ENCODE results near the gene FUT8.

The FUT8 gene

DNA sequence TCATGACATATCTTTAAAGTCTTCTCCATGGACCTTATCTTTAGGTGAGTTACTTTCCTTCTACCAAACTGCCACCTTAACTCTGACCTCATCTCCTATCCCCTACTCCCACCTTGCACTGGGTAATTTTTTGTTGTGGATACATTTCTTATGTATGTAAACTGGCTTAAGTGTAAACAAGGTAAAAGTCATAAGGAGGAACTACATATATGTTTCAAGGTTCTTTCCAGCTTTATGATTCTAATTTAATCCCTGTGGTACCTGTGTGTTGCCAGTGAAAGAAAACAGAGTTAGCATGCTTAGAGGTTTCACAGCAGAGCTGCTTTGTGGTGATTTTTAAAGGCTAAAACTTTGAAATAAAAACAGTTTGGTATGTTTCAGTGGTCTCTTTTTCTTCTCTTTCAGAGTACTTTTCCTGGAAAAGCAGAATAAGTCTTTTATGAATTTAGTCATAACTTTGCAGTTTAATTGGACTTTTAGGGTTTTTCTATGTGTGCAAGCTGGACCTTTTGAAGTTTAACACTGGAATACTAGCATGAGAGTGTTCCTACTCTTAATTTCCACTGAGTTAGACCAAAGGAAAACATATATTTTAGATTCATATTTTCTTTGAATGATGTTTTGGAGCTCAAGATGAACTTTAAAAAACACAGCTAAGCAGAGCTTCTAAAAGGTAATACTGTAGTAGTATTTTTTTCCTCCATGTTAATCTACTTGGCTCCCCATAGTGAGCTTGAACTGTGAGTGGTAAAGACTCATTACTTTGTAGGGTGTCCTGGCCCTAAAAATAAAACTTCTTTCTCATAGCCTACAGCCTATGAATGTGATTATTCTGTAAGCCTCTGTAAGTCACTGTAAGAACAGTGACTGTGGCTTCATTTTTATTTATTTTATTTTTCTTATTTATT lies 105.4 kb downstream of the FUT8 start:
- TF ChIP-seq, protein P1, sequence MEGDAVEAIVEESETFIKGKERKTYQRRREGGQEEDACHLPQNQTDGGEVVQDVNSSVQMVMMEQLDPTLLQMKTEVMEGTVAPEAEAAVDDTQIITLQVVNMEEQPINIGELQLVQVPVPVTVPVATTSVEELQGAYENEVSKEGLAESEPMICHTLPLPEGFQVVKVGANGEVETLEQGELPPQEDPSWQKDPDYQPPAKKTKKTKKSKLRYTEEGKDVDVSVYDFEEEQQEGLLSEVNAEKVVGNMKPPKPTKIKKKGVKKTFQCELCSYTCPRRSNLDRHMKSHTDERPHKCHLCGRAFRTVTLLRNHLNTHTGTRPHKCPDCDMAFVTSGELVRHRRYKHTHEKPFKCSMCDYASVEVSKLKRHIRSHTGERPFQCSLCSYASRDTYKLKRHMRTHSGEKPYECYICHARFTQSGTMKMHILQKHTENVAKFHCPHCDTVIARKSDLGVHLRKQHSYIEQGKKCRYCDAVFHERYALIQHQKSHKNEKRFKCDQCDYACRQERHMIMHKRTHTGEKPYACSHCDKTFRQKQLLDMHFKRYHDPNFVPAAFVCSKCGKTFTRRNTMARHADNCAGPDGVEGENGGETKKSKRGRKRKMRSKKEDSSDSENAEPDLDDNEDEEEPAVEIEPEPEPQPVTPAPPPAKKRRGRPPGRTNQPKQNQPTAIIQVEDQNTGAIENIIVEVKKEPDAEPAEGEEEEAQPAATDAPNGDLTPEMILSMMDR (conservative IDR thresholded peaks at IDR 0.05; ENCODE audit: low read depth, low read length) = no peak
- H3K4me3 ChIP-seq (ENCODE audit: low read depth, low read length) = no peak overlapping the region
- no peak for DNase-seq (ENCODE audit: low read depth)

DNA sequence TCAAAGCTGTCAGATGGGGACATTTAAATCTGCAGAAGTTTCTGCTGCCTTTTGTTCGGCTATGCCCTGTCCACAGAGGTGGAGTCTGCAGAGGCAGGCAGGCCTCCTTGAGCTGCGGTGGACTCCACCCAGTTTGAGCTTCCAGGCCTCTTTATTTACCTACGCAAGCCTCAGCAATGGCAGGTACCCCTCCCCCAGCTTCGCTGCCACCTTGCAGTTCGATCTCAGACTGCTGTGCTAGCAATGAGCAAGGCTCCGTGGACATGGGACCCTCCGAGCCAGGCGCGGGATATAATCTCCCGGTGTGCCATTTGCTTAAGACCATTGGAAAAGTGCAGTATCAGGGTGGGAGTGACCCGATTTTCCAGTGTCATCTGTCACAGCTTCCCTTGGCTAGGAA lies 115.5 kb downstream of the FUT8 start:
- DNase-seq (ENCODE audit: low read depth) = no peak
- no peak overlapping the region for H3K4me3 ChIP-seq (ENCODE audit: low read depth, low read length)
- TF ChIP-seq, protein P1 (conservative IDR thresholded peaks at IDR 0.05; ENCODE audit: low read depth, low read length) = no peak

DNA sequence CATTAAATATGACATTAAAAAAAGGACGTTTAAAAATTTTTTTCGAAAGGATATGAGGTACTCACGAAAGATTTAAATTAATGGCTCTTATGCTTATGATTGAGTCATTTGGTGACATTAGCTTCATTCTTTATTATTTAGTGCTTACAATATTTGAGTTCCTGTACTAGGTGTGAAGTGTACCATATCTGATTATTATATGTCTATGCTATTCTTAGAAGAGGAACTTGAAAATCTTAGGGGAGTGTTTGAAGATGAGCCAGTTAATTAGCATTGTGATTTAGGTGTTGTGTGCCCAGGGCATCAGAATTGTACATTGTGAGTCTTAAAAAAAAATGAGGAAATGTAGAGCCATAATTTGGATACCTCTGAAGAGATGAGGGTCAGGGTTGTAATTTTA lies 118.6 kb downstream of the FUT8 start:
- TF ChIP-seq, protein P1 (conservative IDR thresholded peaks at IDR 0.05; ENCODE audit: low read depth, low read length) = no peak
- H3K4me3 ChIP-seq (ENCODE audit: low read depth, low read length) = no peak overlapping the region
- DNase-seq (ENCODE audit: low read depth) = no peak

DNA sequence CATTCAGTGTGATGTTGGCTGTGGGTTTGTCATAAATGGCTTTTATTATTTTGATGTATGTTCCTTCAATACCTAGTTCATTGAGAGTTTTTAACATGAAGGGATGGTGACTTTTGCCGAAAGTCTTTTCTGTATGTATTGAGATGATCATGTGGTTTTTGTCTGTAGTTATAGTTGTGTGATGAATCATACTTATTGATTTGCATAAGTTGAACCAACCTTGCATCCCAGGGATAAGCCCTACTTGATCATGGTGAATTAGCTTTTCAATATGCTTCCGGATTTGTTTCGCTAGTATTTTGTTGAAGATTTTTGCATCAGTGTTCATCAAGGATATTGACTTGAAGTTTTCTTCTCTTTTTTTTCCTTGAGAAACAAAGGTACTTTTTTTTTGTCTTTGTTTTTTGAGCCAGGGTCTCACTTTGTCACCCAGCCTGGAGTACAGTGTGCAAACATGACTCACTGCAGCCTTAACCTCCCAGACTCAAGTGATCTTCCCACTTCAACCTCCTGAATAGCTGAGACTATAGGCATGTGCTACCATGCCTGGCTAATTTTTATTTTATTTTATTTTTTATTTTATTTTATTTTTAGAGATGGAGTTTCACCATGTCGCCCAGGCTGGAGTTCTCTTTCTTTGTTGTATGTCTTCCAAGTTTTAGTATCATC lies 121.3 kb downstream of the FUT8 start:
- TF ChIP-seq, protein P1 (conservative IDR thresholded peaks at IDR 0.05; ENCODE audit: low read depth, low read length) = no peak
- H3K4me3 ChIP-seq (ENCODE audit: low read depth, low read length) = no peak overlapping the region
- no peak for DNase-seq (ENCODE audit: low read depth)

DNA sequence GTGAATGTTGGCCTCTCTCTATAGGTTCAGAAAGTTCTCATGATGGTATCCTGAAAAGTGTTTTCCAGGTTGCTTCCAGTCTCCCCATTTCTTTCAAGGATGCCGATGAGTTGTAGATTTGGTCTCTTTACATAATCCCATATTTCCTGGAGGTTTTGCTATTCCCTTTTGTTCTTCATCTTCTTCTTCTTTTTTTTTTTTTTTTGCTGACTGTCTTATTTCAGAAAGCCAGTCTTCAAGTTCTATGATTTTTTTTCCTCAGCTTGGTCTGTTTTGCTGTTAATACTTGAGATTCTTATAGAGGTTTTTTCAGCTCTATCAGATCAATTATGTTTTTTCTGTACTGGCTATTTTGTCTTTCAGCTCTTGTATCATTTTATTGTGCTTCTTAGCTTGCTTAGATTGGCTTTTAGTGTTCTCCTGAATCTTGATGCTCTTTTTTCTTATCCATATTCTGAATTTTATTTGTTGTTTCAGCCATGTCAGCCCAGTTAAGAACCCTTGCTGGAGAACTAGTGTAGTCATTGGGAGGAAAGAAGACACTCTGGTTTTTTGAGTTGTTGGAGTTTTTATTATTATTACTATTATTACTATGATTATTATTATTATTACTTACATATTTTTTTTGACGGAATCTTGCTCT lies 124.4 kb downstream of the FUT8 start:
- no peak for DNase-seq (ENCODE audit: low read depth)
- H3K4me3 ChIP-seq (ENCODE audit: low read depth, low read length) = no peak overlapping the region
- TF ChIP-seq, protein P1 (conservative IDR thresholded peaks at IDR 0.05; ENCODE audit: low read depth, low read length) = no peak

DNA sequence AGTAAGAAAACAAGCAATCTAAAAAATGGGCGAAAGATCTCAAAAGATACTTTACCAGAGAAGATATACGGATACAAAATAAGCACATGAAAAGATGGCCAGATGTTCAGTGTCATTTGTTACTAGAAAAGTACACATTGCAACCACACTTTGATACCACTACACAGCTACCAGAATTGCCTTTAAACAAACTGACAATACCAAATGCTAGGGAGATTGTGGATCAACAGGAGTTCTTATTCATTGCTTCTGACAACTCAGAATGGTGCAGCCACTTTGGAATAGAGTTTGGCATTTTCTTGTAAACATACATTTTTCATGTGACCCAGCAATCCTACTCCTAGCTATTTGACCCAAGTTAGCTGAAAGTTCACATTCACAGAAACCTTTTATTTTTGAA lies 136.3 kb downstream of the FUT8 start:
- no peak overlapping the region for H3K4me3 ChIP-seq (ENCODE audit: low read depth, low read length)
- peak; percentile 5 for DNase-seq (ENCODE audit: low read depth)
- TF ChIP-seq, protein P1 (conservative IDR thresholded peaks at IDR 0.05; ENCODE audit: low read depth, low read length) = no peak

Data from choroid plexus epithelial cell (primary cell).